Thoracic aorta (tissue), 2 donors: ENCODE measurements around the gene FAAP20. TPM values are rescaled to one million over a fixed set of nuclear protein-coding genes. Genes with fewer than 3 reads are reported as not detected.

ENCODE experiments used
- ATAC-seq: fragments of 150-250 bp; one replicate; pipeline ENCODE4 v1.8.0; 2017; ENCODE audit warnings: low read depth; ENCODE audit not compliant: insufficient number of reproducible peaks, low FRiP score
- DNase-seq: peaks from one replicate; pipeline ENCODE4 v3.0.0-alpha.2; 2020; ENCODE audit warnings: low spot score
- H3K27ac ChIP-seq, 2 donors: fragments of 200-600 bp; sonication (generic); 1 replicate in 1 of 2; 2 replicates in 1 of 2; pipeline ENCODE4 v1.5.1; 2016; ENCODE audit warnings: mild to moderate bottlenecking in 2 of 2, moderate library complexity in 2 of 2
- H3K27me3 ChIP-seq: fragments of 200-600 bp; sonication (generic); replicated peaks from 2 replicates; pipeline ENCODE4 v1.6.0; 2016; ENCODE audit warnings: mild to moderate bottlenecking; ENCODE audit not compliant: insufficient read depth
- H3K36me3 ChIP-seq: fragments of 200-600 bp; sonication (generic); one replicate; pipeline ENCODE4 v1.5.1; 2016
- H3K4me1 ChIP-seq, 2 donors: fragments of 200-600 bp; sonication (generic); 1 replicate in 1 of 2; 2 replicates in 1 of 2; pipeline versions ENCODE4 v1.5.1 to v1.6.0; 2016; ENCODE audit warnings: low read depth in 2 of 2, mild to moderate bottlenecking in 1 of 2; ENCODE audit not compliant: control insufficient read depth in 1 of 2
- H3K4me3 ChIP-seq: fragments of 200-600 bp; sonication (generic); 2 replicates; pipeline ENCODE4 v1.5.1; 2016; ENCODE audit warnings: mild to moderate bottlenecking
- H3K9me3 ChIP-seq: fragments of 200-600 bp; sonication (generic); 2 replicates; pipeline ENCODE4 v1.5.1; 2016
- total RNA-seq, 2 donors: library from RNA; depleted of rRNA; stranded (reverse); fragments of >200 nt; gene quantifications; one replicate each; pipeline versions ENCODE4 v1.1.0 to v1.2.3, GENCODE V29; 2016
- TF ChIP-seq, protein P1 (sequence below): fragments of 200-600 bp; sonication (generic); IDR thresholded peaks from one replicate; pipeline ENCODE4 v1.5.1; 2019; ENCODE audit warnings: antibody characterized with exemption

Gene FAAP20
- total RNA-seq, 2 donors from 2014 or later, result 29.1 to 52.6 TPM

DNA sequence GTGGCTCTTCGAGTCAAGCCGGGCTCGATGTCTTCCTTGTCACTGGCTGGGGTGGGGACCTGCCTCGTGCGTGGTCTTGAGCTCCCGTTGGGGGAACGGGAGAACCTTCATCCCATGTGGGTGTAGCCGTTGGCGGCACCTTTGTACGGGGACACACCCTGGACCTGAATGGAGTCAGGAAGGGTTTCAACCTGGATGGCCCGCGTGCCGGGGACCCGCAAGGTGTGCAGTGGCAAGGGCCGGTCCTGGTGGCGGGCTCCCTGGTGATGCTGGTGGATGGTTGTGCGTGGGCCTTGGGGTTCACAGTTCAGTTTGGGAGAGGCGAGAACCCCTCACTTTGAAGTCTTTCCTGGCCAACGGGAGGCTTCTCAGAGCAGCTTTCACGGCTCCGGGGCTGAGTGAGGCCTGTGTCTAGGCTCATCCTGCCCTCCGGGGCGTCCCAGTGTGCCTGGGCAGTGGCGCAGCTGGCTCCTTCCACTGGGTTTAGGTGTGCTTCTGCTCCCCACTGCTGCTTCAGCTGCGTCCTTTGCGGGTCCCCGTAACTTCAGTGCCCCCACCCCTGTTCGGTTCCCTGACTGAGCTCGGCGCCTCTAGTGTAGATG lies 44.9 kb upstream of the FAAP20 start:
- Histone ChIP-seq H3K27ac (peak overlapping the region; percentile 88 to 89), H3K4me3 (peak overlapping the region; percentile 63), H3K27me3 (no peaks in the 10 kb centered on the region), H3K9me3 (no peaks in the 10 kb centered on the region), H3K36me3 (no peaks in the 10 kb centered on the region), H3K4me1 (peaks cover 79 to 99% of the 10 kb centered on the region in 2 donors)
- TF ChIP-seq, protein P1, sequence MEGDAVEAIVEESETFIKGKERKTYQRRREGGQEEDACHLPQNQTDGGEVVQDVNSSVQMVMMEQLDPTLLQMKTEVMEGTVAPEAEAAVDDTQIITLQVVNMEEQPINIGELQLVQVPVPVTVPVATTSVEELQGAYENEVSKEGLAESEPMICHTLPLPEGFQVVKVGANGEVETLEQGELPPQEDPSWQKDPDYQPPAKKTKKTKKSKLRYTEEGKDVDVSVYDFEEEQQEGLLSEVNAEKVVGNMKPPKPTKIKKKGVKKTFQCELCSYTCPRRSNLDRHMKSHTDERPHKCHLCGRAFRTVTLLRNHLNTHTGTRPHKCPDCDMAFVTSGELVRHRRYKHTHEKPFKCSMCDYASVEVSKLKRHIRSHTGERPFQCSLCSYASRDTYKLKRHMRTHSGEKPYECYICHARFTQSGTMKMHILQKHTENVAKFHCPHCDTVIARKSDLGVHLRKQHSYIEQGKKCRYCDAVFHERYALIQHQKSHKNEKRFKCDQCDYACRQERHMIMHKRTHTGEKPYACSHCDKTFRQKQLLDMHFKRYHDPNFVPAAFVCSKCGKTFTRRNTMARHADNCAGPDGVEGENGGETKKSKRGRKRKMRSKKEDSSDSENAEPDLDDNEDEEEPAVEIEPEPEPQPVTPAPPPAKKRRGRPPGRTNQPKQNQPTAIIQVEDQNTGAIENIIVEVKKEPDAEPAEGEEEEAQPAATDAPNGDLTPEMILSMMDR, result no peak
- DNase-seq (no peak), ATAC-seq (no peak)

DNA sequence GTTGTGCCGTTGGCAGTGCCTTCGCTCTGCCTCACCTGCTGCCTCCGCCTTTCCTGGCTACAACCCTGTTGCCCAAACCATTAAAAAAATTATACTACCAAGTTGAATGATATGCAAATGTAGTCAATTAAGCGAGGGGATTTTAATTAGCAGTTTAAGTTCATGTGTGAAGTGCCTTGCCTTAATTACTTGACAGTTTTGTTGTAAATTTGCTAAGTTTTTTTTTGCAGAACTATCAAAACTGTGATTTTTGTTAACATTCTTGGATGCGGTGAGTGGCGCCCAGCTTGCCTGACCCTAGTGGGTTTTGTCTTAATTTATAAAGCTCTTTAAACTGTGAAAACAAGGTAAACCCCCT lies 44.4 kb upstream of the FAAP20 start:
- Histone ChIP-seq H3K36me3 (no peaks in the 10 kb centered on the region), H3K27me3 (no peaks in the 10 kb centered on the region), H3K4me3 (peak overlapping the region; percentile 63), H3K27ac (peak overlapping the region; percentile 88 to 89), H3K4me1 (peaks cover 83 to 98% of the 10 kb centered on the region in 2 donors), H3K9me3 (no peaks in the 10 kb centered on the region)
- ATAC-seq (no peak), DNase-seq (no peak)
- TF ChIP-seq, protein P1, result no peak

DNA sequence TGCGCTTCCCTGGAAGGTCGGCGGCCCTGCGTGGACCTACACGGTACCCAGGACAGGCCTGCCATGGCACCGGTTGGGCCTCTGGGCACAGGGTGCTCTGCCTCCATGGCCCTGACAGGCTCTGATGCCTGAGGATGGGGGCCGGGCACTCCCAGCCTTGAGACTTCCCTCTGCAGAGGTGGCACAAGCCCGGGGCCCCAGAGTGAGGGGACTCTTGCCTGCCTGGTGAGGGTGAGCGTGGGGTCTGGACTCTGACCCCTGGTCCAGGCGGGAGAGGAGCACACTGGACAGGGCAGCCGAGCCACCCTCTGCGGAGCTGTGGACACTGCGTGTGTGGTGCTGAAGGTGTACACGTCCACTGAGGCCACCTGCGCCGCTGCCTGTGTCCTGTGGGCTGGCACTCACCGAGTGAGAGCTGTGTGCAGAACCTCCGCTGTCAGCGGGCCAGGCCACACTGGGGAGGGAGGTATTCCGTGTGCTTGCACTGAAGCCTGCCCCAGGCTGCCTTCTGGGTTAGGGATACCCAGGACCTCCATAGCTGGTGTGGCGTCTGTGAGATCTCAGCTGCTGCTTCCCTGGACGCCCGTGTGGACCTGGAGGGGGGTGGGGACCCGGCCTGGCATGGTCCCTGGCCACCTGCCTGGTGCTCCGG lies 43.9 kb upstream of the FAAP20 start:
- Histone ChIP-seq H3K9me3 (no peaks in the 10 kb centered on the region), H3K27me3 (no peaks in the 10 kb centered on the region), H3K36me3 (no peaks in the 10 kb centered on the region), H3K4me3 (peak overlapping the region; percentile 63), H3K27ac (peak overlapping the region; percentile 88 to 89), H3K4me1 (peaks cover 88 to 98% of the 10 kb centered on the region in 2 donors)
- TF ChIP-seq, protein P1, result no peak
- DNase-seq (no peak), ATAC-seq (no peak)

DNA sequence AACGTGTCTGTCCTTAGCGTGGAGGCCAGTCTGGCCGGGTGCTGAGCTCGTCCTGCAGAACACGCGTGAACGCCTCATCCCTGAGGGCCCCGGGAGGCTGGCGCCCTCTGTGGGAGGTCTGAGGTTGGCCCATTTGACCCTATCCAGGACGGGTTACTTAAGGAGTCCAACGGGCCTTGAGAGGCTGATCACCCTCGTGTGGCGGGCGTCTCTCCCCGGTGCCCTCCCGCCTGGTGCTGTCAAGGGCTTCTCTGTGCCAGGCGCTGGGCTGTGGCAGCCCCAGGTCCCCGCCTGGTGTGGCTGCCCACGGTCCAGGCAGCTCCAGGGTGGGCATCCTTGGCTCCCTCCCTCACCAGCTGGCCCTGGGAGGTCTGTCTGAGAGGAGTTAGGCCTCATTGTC lies 43.2 kb upstream of the FAAP20 start:
- TF ChIP-seq, protein P1, result no peak
- no peaks in the 10 kb centered on the region for H3K27me3 ChIP-seq
- H3K9me3 ChIP-seq, result no peaks in the 10 kb centered on the region
- no peaks in the 10 kb centered on the region for H3K36me3 ChIP-seq
- no peak for DNase-seq
- ATAC-seq, result no peak
- H3K27ac ChIP-seq, result peak overlapping the region; percentile 88 to 89
- peaks cover 89 to 98% of the 10 kb centered on the region in 2 donors for H3K4me1 ChIP-seq
- H3K4me3 ChIP-seq, result peak overlapping the region; percentile 63

DNA sequence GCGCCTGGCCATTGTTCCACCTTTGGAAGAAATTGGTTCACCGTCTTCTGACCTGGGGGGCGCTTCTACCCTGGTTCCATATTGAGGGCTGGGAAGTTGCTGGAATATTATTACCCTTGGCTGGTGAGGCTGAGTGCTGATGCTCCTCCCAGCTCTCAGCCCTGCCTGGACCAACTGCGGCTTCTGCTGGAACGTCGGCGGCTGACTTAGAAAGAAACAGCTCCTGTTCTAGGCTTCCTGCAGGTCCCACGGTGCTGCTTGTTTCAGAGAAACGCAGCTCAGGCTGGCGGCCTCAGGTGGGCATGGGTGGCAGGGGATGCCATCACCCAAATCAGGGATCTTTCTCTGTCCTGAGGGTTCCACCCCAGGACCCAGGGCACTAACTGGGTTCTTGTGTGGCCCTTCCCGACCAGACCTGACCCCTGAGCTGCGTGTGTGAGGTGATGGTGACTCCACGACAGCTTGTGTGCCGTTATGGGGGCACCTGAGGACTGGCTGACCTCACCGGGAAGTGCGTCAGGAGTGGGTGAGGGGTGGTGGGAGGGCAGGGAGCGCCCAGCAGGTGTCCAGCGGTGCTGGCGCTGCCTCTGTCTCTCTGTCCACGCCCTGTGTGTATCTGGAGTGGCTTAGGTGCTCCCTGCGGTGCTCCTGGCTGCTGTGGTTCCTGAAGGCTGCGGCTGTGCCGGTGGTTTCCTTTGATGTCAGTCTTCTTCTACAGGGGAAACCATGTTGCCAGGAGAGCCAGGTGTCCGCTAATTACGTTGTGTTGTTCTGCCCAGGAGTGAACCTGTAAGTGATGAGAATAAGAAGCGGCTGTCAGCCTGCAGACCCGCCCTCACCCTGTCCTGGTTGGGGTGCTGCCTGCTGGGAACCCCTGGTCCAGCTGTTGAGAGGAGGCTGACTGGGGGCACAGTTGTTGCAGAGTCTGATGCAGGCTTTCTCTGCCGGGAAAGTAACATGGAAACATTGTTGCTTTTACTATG lies 42.4 kb upstream of the FAAP20 start:
- TF ChIP-seq, protein P1, result no peak
- Histone ChIP-seq H3K27me3 (no peaks in the 10 kb centered on the region), H3K4me3 (peak overlapping the region; percentile 63), H3K4me1 (peaks cover 87 to 97% of the 10 kb centered on the region in 2 donors), H3K9me3 (no peaks in the 10 kb centered on the region), H3K36me3 (no peaks in the 10 kb centered on the region), H3K27ac (peak overlapping the region; percentile 88 to 89)
- ATAC-seq (no peak), DNase-seq (no peak)
